GM12878 (cell line): ENCODE data around the gene GDAP1L1. TPM values are rescaled to one million over a fixed set of nuclear protein-coding genes. Genes with fewer than 3 reads are reported as not detected.

Source experiments
- ATAC-seq: fragments of 200-7000 bp; cut with Tn5 transposase; 3 replicates; pipeline ENCODE4 v1.9.1; 2020; ENCODE audit warnings: mild to moderate bottlenecking, moderate library complexity
- BruUV-seq: library from RNA; stranded (reverse); fragments of 400-500 nt; replicated peaks from 2 replicates; lab custom pipeline; 2021; lab: Mats Ljungman, UMichigan
- CTCF ChIA-PET: fragments of 300-600 bp; sonication (Branson Sonifier 250); formaldehyde crosslinking; extraction: SDS; loops from one replicate; lab custom pipeline; 2021; ENCODE audit warnings: inconsistent platforms; lab: Yijun Ruan, JAX
- POLR2A ChIA-PET: fragments of 350-600 bp; formaldehyde crosslinking; extraction: SDS; loops from one replicate; lab custom pipeline; 2021; ENCODE audit warnings: inconsistent platforms; lab: Charles Lee
- RAD21 ChIA-PET: fragments of 300-600 bp; sonication (Branson Sonifier 250); formaldehyde crosslinking; loops from one replicate; lab custom pipeline; 2023; ENCODE audit warnings: antibody characterized with exemption; ENCODE audit not compliant: unreplicated experiment; lab: Charles Lee
- SMC1A ChIA-PET: fragments of 300-600 bp; sonication (Branson Sonifier 250); formaldehyde crosslinking; loops from one replicate; lab custom pipeline; 2023; ENCODE audit not compliant: unreplicated experiment, uncharacterized antibody; lab: Charles Lee
- DNase-seq: peaks from one replicate; pipeline ENCODE4 v3.0.0-alpha.2; 2011; ENCODE audit warnings: low read depth, low spot score
- FAIRE-seq: peaks from 3 replicates; lab custom pipeline; 2011; peaks lifted over from hg19 to GRCh38; lab: Jason Lieb, UNC
- H2AFZ ChIP-seq: 2 replicates; pipeline ENCODE4 v1.6.0; 2011; ENCODE audit warnings: low read depth, low read length, control low read depth; ENCODE audit not compliant: control insufficient read depth
- H3K27ac ChIP-seq: 2 replicates; pipeline ENCODE4 v1.5.1; 2011; ENCODE audit warnings: control low read depth; ENCODE audit not compliant: control insufficient read depth, insufficient read depth
- H3K27me3 ChIP-seq, 2 experiments: replicated peaks in 1 of 2; 2 replicates each; pipeline versions ENCODE4 v1.6.0 to v1.6.1; 2011; ENCODE audit warnings: low read length in 1 of 2; ENCODE audit not compliant: control insufficient read depth in 2 of 2, insufficient read depth in 2 of 2
- H3K36me3 ChIP-seq, 2 experiments: 2 replicates each; pipeline ENCODE4 v1.5.1; 2011; ENCODE audit warnings: low read length in 1 of 2; ENCODE audit not compliant: control insufficient read depth in 2 of 2, insufficient read depth in 2 of 2
- H3K4me1 ChIP-seq: 2 replicates; pipeline ENCODE4 v1.6.1; 2011; ENCODE audit warnings: mild to moderate bottlenecking, low read length, moderate library complexity, mixed read lengths; ENCODE audit not compliant: control insufficient read depth, insufficient read depth
- H3K4me2 ChIP-seq: 2 replicates; pipeline ENCODE4 v1.6.0; 2011; ENCODE audit warnings: control low read depth; ENCODE audit not compliant: control insufficient read depth, insufficient read depth
- H3K4me3 ChIP-seq: fragments of 200-600 bp; sonication (generic); 2 replicates; pipeline ENCODE4 v1.5.1; 2016
- H3K79me2 ChIP-seq: 2 replicates; pipeline ENCODE4 v1.6.0; 2011; ENCODE audit warnings: low read length; ENCODE audit not compliant: control insufficient read depth, insufficient read depth
- H3K9ac ChIP-seq: 2 replicates; pipeline ENCODE4 v1.8.0; 2011; ENCODE audit warnings: low read length, control low read depth, mixed read lengths; ENCODE audit not compliant: control insufficient read depth, insufficient read depth
- H3K9me3 ChIP-seq: replicated peaks from 3 replicates; pipeline ENCODE4 v1.5.1; 2011; ENCODE audit warnings: mild to moderate bottlenecking, low read length; ENCODE audit not compliant: control insufficient read depth, insufficient read depth
- H4K20me1 ChIP-seq: 2 replicates; pipeline ENCODE4 v1.6.0; 2011; ENCODE audit not compliant: control insufficient read depth, insufficient read depth
- CHD1 ChIP-seq: IDR thresholded peaks from 2 replicates; pipeline ENCODE4 v1.6.1; 2012; ENCODE audit warnings: low read depth, low read length, improper control_type of control experiment
- IRF4 ChIP-seq: IDR thresholded peaks from 2 replicates; pipeline ENCODE4 v1.6.1; 2011; ENCODE audit warnings: low read depth, low read length
- MEF2B ChIP-seq: fragments of 450-650 bp; IDR thresholded peaks from 2 replicates; pipeline ENCODE4 v1.6.1; 2018; ENCODE audit warnings: mild to moderate bottlenecking, moderate library complexity; ENCODE audit not compliant: partially characterized antibody, poor library complexity, severe bottlenecking
- NFXL1 ChIP-seq: fragments of 450-650 bp; IDR thresholded peaks from 2 replicates; pipeline ENCODE4 v1.6.1; 2017; ENCODE audit warnings: antibody characterized with exemption, mild to moderate bottlenecking, borderline replicate concordance
- NR2C2 ChIP-seq: IDR thresholded peaks from 2 replicates; pipeline ENCODE4 v1.6.1; 2011; ENCODE audit warnings: borderline replicate concordance, low read depth; ENCODE audit not compliant: control insufficient read depth, insufficient read length
- POU2F2 ChIP-seq: IDR thresholded peaks from 3 replicates; pipeline ENCODE4 v1.6.1; 2011; ENCODE audit warnings: low read depth, mild to moderate bottlenecking, low read length, borderline replicate concordance
- RELA ChIP-seq: fragments of 450-650 bp; IDR thresholded peaks from 2 replicates; pipeline ENCODE4 v1.8.0; 2014; ENCODE audit warnings: borderline replicate concordance; ENCODE audit not compliant: partially characterized antibody
- SKIL ChIP-seq: fragments of 450-650 bp; IDR thresholded peaks from 2 replicates; pipeline ENCODE4 v1.6.1; 2017; ENCODE audit warnings: mild to moderate bottlenecking, low read depth, inconsistent platforms; ENCODE audit not compliant: poor library complexity, severe bottlenecking
- STAT3 ChIP-seq: IDR thresholded peaks from 2 replicates; pipeline ENCODE4 v1.6.1; 2011; ENCODE audit warnings: low read depth, low read length, improper control_type of control experiment
- ZNF384 ChIP-seq: IDR thresholded peaks from 2 replicates; pipeline ENCODE4 v1.6.1; 2012; ENCODE audit warnings: low read depth, mild to moderate bottlenecking, low read length, improper control_type of control experiment, borderline replicate concordance
- WGBS: methylation state at CpG from one replicate; pipeline ENCODE4 v1.1.6; 2016; ENCODE audit warnings: low lambda C conversion rate; ENCODE audit not compliant: insufficient replicate concordance, insufficient coverage; ENCODE audit errors: missing lambda C conversion rate; 5-methylcytosine and 5-hydroxymethylcytosine counted together
- in situ Hi-C: fragments of 300-500 bp; cut with MboI; formaldehyde crosslinking; loops from 9 replicates; pipeline ENCODE4 v1.14.3; 2018; ENCODE audit warnings: mixed read lengths
- intact Hi-C: fragments of 100-400 bp; cut with micrococcal nuclease; formaldehyde crosslinking; loops from one replicate; pipeline ENCODE4 v1.14.2; 2022; ENCODE audit not compliant: unreplicated experiment
- polyA plus RNA-seq, 11 experiments: library from polyadenylated mRNA; depleted of rRNA in 4 of 11; unstranded in 6 of 11; stranded (reverse) in 5 of 11; fragments of >200 nt; fragmentation: Nextera tagmentation in 4 of 11; fragmentation: Illumina TruSeq in 1 of 11; extraction: Ambion mirVana in 4 of 11; extraction: Trizol in 1 of 11; gene quantifications; 1 replicate in 1 of 11; 2 replicates in 10 of 11; pipeline versions ENCODE4 v1.2.1 to v1.2.3, GENCODE V29; 2011 to 2016; ENCODE audit warnings: inconsistent platforms in 2 of 11, missing spikeins in 2 of 11, low read depth in 1 of 11
- total RNA-seq, 4 experiments: library from RNA; depleted of rRNA in 3 of 4; stranded (reverse); fragments of >200 nt in 3 of 4; fragmentation: Illumina TruSeq in 1 of 4; extraction: Trizol in 1 of 4; gene quantifications; 2 replicates each; pipeline versions ENCODE4 v1.2.1 to v1.2.3, GENCODE V29; 2013 to 2021
- TF ChIP-seq, protein P1 (sequence below): fragments of 450-650 bp; IDR thresholded peaks from 2 replicates; pipeline ENCODE4 v1.6.1; 2017; ENCODE audit warnings: mild to moderate bottlenecking

GDAP1L1 gene
- total and polyA plus RNA-seq, 10 of the 15 experiments (the other 5 are each of a cell fraction or from before 2014, with no cell fraction given): 0.08 to 0.38 TPM; not detected in 8

DNA sequence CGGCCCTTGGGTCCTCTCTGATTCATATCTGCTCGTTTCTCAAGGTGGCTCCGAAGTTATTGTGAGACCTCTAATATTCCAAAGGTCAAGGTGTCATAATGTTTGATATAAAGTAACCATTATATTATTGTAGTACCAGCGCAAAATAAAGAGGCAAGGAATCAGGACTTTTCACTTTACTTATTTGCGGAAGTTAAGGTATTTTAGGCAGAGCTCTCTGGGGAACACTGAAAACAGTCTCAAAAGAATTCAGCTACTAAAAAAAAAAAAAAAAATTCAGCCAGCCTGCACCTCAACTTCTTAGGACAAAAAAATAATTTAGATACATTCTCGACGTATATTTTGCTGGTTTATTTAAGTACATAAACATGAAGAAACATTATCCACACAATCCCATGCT is 38.9 kb upstream of the GDAP1L1 start:
- SMC1A ChIA-PET: interaction anchor here (0.6 to 1.2 kb wide), 2 partner anchors 12 to 105 kb away, joined by 3 read pairs; no protein-coding TSS in a partner anchor
- H3K27ac ChIP-seq: 0 out of 2 replicates have a peak overlapping the region, but pooled peaks have one; percentile 7
- no peaks in the 10 kb centered on the region for H3K9me3 ChIP-seq
- RAD21 ChIA-PET: interaction anchor here (1.1 to 1.4 kb wide), 2 partner anchors 18 to 91 kb away, joined by 3 to 5 read pairs; no protein-coding TSS in a partner anchor
- 1% methylated on average over 6 of the region's 7 CpGs for WGBS
- POLR2A ChIA-PET: interaction anchor here (0.6 kb wide), 2 partner anchors 266 to 321 kb away, joined by 3 read pairs; no protein-coding TSS in a partner anchor
- intact Hi-C loops: loop anchor here (2.0 kb wide), 1 partner anchor 751 kb away; the partner anchor contains the start of gene SRSF6
- no peak for ATAC-seq
- no peak for DNase-seq
- TF ChIP-seq RELA (no peak), ZNF384 (peak; percentile 69; the same call in 1 of the 2 replicates), CHD1 (no peak), MEF2B (peak; percentile 57), NR2C2 (no peak)
- peak overlapping the region; percentile 98 for H3K4me3 ChIP-seq
- peaks cover 48% of the 10 kb centered on the region for H3K79me2 ChIP-seq
- H3K4me2 ChIP-seq: peak overlapping the region; percentile 92
- peaks cover 0 to 14% of the 10 kb centered on the region in 2 experiments; a peak in 2 of 4 replicates for H3K36me3 ChIP-seq
- BruUV-seq: no TSS peak
- no peaks in the 10 kb centered on the region for H3K27me3 ChIP-seq
- in situ Hi-C loops: no loop called here
- no peak overlapping the region for H2AFZ ChIP-seq
- H4K20me1 ChIP-seq: no peaks in the 10 kb centered on the region
- peaks cover 4% of the 10 kb centered on the region; the same call in 1 of the 2 replicates for H3K4me1 ChIP-seq
- 0 out of 2 replicates have a peak overlapping the region, but pooled peaks have one; percentile 90 for H3K9ac ChIP-seq
- CTCF ChIA-PET: interaction anchor here (0.9 to 3.4 kb wide), 6 partner anchors 9 to 103 kb away, joined by 3 to 36 read pairs (median 8); partner anchors contain the start of gene FITM2
- no peak for FAIRE-seq

- Histone ChIP-seq H3K4me1 (peaks cover 4% of the 10 kb centered on the region; the same call in 1 of the 2 replicates), H3K9me3 (no peaks in the 10 kb centered on the region), H3K36me3 (peaks cover 0 to 12% of the 10 kb centered on the region in 2 experiments; a peak in 1 of 4 replicates), H3K4me2 (peak overlapping the region; percentile 92), H4K20me1 (no peaks in the 10 kb centered on the region), H2AFZ (no peak overlapping the region), H3K4me3 (peak overlapping the region; percentile 98), H3K27ac (no peak overlapping the region), H3K27me3 (no peaks in the 10 kb centered on the region), H3K9ac (peak overlapping the region; percentile 90; the same call in 1 of the 2 replicates), H3K79me2 (peaks cover 48% of the 10 kb centered on the region)
- in situ Hi-C loops: no loop called here
- RAD21 ChIA-PET: interaction anchor here (1.1 to 1.4 kb wide), 2 partner anchors 19 to 92 kb away, joined by 3 to 5 read pairs; no protein-coding TSS in a partner anchor
- DNase-seq (no peak), FAIRE-seq (no peak), ATAC-seq (peak; percentile 12; the same call in 2 of the 3 replicates)
- POLR2A ChIA-PET: no interaction called here
- SMC1A ChIA-PET: interaction anchor here (0.6 to 1.2 kb wide), 2 partner anchors 13 to 104 kb away, joined by 3 read pairs; no protein-coding TSS in a partner anchor
- intact Hi-C loops: loop anchor here (2.0 kb wide), 1 partner anchor 752 kb away; the partner anchor contains the start of gene SRSF6
- CTCF ChIA-PET: interaction anchor here (0.9 to 3.4 kb wide), 6 partner anchors 8 to 103 kb away, joined by 3 to 36 read pairs (median 8); partner anchors contain the start of gene FITM2
- BruUV-seq: no TSS peak
- WGBS: 5% methylated on average over 7 of the region's 7 CpGs
- peak; percentile 68; the same call in 1 of the 2 replicates for TF ChIP-seq IRF4
- TF ChIP-seq STAT3: no peak
- no peak for TF ChIP-seq NFXL1
- no peak for TF ChIP-seq SKIL
- TF ChIP-seq, protein P1, sequence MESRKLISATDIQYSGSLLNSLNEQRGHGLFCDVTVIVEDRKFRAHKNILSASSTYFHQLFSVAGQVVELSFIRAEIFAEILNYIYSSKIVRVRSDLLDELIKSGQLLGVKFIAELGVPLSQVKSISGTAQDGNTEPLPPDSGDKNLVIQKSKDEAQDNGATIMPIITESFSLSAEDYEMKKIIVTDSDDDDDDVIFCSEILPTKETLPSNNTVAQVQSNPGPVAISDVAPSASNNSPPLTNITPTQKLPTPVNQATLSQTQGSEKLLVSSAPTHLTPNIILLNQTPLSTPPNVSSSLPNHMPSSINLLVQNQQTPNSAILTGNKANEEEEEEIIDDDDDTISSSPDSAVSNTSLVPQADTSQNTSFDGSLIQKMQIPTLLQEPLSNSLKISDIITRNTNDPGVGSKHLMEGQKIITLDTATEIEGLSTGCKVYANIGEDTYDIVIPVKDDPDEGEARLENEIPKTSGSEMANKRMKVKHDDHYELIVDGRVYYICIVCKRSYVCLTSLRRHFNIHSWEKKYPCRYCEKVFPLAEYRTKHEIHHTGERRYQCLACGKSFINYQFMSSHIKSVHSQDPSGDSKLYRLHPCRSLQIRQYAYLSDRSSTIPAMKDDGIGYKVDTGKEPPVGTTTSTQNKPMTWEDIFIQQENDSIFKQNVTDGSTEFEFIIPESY: no peak
- TF ChIP-seq POU2F2: no peak
Measured at GRCh38 chr20:44208770-44209169, 38.3 kb upstream of the GDAP1L1 start.
